GM10248 (cell line): ENCODE data around the gene DISC1.

Experiments used
- CTCF ChIA-PET: fragments of 300-600 bp; sonication (Branson Sonifier 250); formaldehyde crosslinking; extraction: SDS; loops from one replicate; lab custom pipeline; 2021; ENCODE audit warnings: antibody characterized with exemption; lab: Yijun Ruan, JAX
- POLR2A ChIA-PET: fragments of 350-650 bp; sonication (Branson Sonifier 250); formaldehyde crosslinking; extraction: SDS; loops from one replicate; lab custom pipeline; 2020; ENCODE audit warnings: antibody characterized with exemption; lab: Yijun Ruan, JAX
- DNase-seq: peaks from one replicate; pipeline ENCODE4 v3.0.0; 2012; ENCODE audit errors: extremely low spot score
- CTCF ChIP-seq: IDR thresholded peaks from 2 replicates; pipeline ENCODE4 v1.5.1; 2012; ENCODE audit warnings: mild to moderate bottlenecking, low read depth; ENCODE audit errors: extremely low read depth, missing control alignments, control extremely low read depth

Gene DISC1

GRCh38 chr1:231768416-231768815 lies 141.8 kb downstream of the DISC1 start:
- ChIA-PET CTCF (interaction anchor here (4.7 kb wide), 1 partner anchor 12 kb away, joined by 52 read pairs; no protein-coding TSS in a partner anchor), POLR2A (no interaction called here)
- no peak for TF ChIP-seq CTCF
- no peak for DNase-seq

- no peak for DNase-seq
- no peak for TF ChIP-seq CTCF
- CTCF ChIA-PET = interaction anchor here (3.7 kb wide), 1 partner anchor 14 kb away, joined by 28 read pairs; no protein-coding TSS in a partner anchor
- POLR2A ChIA-PET = no interaction called here
These were observed 144.1 kb downstream of the DISC1 start for GRCh38 chr1:231770506-231771175.

- TF ChIP-seq CTCF = no peak
- DNase-seq = no peak
- ChIA-PET POLR2A (no interaction called here), CTCF (no interaction called here)
These were observed 148.2 kb downstream of the DISC1 start for GRCh38 chr1:231774719-231775335.

- ChIA-PET POLR2A (interaction anchor here (0.7 kb wide), 1 partner anchor 331 kb away, joined by 4 read pairs; no protein-coding TSS in a partner anchor), CTCF (no interaction called here)
- DNase-seq = no peak
- TF ChIP-seq CTCF = no peak
These were observed 149.6 kb downstream of the DISC1 start for GRCh38 chr1:231776010-231776756.

GRCh38 chr1:231776757-231777062 lies 150.1 kb downstream of the DISC1 start:
- no peak for DNase-seq
- no peak for TF ChIP-seq CTCF
- CTCF ChIA-PET = no interaction called here
- POLR2A ChIA-PET = no interaction called here

GRCh38 chr1:231778009-231778719 lies 151.6 kb downstream of the DISC1 start:
- no peak for DNase-seq
- CTCF ChIA-PET = interaction anchor here (1.2 kb wide), 1 partner anchor 21 kb away, joined by 5 read pairs; no protein-coding TSS in a partner anchor
- POLR2A ChIA-PET = no interaction called here
- no peak for TF ChIP-seq CTCF
